Activated naive CD4-positive, alpha-beta T cell (primary cell): ENCODE measurements around the gene VWC2L.

Experiments
- DNase-seq, 4 experiments: peaks; one replicate each; lab custom pipeline; 2025; lab: John Stamatoyannopoulos, UW

Gene VWC2L

DNA sequence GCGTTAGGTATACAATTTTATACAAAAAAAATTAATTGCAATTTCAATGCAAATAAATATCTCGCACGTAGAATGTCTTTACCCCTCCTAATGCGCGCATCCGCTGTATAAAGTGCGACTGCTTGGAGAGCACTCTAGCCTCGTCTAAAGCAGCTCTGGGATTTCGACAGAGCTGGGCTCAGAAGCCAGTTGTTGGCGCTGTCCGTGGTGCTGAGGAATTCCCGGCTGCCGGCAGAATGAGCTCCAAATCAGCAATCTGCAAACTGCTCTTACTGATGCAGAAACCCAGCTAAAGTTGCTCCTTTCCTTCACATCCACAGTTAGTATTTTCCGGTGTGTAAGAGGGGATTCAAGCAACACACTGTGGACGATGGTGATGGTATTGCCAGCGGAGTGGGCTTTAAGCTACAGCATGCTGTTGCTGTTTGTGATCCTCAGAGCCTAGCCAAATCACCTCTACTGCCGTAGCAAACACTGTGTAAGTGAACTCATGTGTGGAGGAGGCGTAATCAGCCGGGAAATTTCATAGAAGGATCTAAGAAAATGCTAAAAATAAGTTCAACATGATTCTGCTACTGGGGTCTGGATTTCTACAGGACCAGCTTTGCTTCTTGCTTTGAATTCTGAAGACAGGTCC lies at the start of gene VWC2L:
TSS of gene VWC2L (plus strand) at position 137 of the 637 bp plus-strand sequence. CDS start 3,140 bp downstream, outside the sequence.
- DNase-seq = no peak

- DNase-seq = no peak
Measured at GRCh38 chr2:214361116-214361515, 49.7 kb upstream of the VWC2L start.

DNA sequence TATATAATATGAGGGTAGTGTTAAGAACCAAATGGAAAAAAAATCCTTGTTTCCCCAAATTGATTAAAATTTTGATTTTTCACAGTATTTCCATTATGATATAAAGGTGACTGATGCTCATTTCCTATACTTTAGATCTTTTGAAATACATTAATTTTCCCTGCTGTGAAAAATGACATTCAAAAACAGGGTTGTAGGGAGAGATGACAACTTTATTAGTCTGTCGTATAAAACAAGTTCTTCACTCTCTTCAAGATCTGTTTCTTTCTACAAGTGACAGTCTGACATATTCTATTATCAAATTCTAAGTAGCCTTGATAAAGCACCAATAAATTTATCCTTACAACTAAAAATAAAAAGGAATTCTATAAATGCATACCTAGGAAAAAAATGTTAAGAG lies 45.3 kb upstream of the VWC2L start:
- no peak for DNase-seq

GRCh38 chr2:214367171-214367570 lies 43.7 kb upstream of the VWC2L start:
- DNase-seq = no peak

GRCh38 chr2:214376618-214377285 lies 34.1 kb upstream of the VWC2L start:
- no peak for DNase-seq

DNA sequence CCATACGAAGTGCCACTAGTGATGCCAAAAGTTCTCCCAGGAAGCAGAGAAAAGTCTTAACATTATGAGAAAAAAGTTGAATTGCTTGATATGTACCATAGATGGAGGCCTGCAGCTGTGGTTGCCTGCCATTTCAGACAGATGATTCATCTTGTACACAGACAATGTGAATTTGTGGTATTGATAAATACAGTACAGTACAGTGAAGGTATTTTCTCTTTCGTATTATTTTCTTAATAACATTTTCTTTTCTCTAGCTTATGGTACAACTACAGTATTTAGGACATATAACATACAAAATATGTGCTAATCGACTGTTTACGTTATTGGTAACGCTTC lies 33.6 kb upstream of the VWC2L start:
- DNase-seq = no peak

DNA sequence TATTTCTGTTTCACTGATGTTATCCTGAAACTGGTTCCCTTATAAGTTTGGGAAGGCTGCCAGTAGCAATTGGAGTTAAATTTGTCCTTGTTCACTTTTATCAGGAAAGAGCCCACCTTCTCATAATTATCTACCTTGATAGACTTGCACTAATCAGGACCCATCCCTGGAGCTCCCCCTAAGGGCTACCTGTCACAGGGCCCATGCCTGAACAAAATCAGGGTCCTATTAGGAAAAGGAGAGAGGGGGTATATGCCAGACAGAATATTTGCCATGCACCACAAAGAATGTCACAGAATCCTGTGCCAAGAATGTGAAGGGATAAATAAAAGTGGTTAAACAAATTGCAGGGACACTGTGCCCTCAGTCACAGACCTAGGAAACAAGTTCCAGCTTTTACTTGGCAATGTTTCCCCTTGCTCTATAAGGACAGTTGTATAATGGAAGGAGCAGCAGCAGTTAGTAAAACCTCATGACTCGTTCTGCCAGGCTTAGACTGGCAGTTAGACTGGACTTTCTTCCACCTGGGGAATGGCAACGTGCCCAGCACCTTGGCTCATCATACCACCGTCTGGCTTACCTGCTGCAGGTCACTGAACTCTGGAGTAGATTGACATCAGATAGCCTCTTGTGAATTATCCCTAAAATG lies 32.3 kb upstream of the VWC2L start:
- no peak for DNase-seq

GRCh38 chr2:214379227-214379626 lies 31.6 kb upstream of the VWC2L start:
- DNase-seq = no peak

DNA sequence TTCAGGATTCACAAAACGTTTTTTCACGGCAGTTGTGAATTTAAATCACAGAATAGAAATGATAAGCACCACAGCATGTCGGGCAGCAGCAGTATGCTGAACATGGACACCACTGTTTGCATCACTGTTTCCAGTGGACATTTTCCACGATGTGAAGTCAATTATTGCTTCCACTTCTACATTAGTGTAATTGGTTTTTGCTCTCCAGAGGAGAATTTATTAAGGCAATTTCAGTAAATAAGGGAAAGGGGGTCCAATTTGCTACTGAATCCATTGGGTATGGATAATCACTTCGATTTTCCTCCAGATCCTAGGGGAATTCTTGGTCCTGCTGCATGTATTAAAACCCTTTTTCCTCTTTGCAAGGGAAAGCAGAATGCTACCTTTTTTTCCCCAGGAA lies 30.2 kb upstream of the VWC2L start:
- no peak for DNase-seq

GRCh38 chr2:214382229-214382628 lies 28.6 kb upstream of the VWC2L start:
- DNase-seq = no peak

GRCh38 chr2:214386720-214387119 lies 24.1 kb upstream of the VWC2L start:
- DNase-seq = no peak

- no peak for DNase-seq
Measured at GRCh38 chr2:214389334-214389733, 21.5 kb upstream of the VWC2L start.

DNA sequence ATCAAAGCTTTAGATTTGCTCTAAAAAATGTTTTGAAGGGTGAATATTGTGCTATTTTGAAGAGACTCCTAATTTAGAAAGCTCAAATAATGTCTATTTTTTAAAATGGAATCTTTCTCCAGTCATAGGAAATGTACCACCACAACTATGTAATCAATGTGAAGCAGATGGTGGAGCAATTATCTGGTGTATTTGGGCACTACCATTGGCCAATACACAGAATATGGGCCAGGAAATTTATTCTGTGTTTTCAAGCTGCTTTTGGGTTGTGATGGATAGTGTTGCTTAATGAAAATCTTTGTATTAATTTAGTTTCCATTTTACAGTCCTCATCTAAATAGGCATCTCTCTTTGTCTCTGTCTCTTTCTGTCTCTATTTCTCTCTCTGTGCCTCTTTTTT lies 17.1 kb upstream of the VWC2L start:
- no peak for DNase-seq

DNA sequence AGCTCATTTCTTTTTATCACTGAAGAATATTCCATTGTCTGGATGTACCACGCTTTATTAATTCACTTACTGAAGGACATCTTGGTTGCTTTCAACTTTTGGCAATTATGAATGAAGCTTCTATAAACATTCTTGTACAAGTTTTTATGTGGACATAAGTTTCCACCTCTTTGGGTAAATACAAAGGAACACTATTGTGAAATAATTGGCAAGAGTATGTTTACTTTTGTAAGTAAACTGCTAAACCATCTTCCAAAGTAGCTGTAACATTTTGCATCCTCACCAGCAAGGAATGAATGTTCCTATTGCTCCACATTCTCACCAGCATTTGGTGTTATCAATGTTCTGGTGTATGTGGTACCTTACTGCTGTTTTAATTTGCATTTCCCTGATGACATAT lies 15.8 kb upstream of the VWC2L start:
- DNase-seq = no peak

DNA sequence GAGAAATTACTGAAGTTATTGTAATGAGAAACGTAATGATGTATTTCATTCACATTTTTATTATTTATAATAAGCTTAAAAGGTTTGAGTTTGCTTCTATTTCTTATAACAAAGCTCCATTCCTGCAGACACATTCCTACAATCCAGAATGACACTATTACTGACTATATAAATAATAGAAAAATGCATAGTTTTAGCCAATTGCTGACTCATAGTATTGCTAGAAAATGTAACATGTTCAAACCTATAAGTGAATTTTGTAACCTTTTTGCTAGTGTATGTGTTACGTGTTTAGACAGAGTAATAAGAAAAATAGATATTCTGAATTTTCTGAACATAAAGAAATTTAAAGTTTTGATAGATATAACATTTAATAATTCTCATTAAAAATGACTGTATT lies 9.3 kb upstream of the VWC2L start:
- DNase-seq = no peak

DNA sequence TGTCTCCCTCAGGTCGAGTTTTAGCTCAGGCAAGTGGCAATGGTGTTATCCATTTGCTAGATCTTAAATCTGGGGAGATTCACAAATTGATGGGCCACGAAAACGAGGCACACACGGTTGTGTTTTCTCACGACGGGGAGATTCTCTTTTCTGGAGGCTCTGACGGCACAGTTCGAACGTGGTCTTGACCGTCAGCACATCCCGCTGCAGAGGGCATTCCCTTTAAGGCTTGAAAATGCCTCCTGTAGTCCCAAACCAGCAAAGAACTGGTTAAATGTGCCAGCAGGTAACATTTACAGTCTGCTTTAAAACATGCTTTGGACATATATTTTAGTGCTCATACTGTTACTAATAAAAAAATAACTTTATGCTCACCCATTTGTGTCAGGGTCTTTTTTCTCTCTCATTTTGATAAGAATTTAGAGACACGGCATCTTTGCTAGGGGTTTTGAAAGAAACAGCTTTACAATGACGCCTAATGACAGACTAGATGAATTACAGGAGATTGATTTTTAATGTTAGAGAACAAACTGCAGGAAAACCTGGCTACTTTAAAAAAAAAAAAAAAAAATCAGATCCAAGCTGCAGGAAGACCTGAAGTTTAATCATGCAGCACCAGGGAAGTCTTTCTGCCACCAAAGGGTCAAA lies 602 bp upstream of the VWC2L start:
- no peak for DNase-seq

DNA sequence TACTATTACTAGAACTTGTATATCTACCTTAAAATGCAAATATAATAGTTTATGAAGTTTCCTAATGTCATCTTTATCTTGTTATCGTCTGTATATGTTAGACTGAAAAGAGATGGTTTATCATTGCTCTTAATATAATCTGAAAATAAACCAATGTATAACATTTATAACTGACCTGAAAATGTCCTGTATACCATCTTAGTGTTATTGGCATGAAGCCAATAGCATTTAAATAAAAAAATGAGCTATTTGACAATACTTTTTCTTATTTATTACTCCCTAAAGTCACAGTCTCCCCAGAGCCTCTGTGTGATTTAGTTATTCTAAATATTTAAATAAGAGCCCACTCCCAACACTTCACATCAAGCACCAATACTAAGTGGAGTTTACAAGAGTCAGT lies 1.8 kb downstream of the VWC2L start:
- DNase-seq = no peak

DNA sequence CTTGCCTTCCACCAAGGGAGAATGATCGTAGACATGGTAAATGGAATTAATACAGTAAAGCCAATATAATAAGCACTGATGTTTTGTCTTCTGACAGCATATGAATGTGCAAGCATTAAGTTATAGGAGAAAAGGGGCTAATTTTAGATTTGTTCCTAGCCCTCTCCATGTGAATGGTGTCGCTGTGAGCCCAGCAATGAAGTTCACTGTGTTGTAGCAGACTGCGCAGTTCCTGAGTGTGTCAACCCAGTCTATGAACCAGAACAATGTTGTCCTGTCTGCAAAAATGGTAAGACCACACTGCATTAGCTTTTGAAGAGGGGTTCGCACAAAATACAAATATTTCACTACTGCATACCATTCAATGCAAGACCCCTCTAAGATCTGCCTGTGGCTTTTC lies 25.6 kb downstream of the VWC2L start:
- no peak for DNase-seq

- no peak for DNase-seq
Measured at GRCh38 chr2:214450118-214450894, 39.5 kb downstream of the VWC2L start.

- no peak for DNase-seq
Measured at GRCh38 chr2:214451516-214452275, 40.8 kb downstream of the VWC2L start.

- DNase-seq = no peak
Measured at GRCh38 chr2:214465363-214466146, 54.7 kb downstream of the VWC2L start.
